ENCODE data around the gene ALOX12.

DNA sequence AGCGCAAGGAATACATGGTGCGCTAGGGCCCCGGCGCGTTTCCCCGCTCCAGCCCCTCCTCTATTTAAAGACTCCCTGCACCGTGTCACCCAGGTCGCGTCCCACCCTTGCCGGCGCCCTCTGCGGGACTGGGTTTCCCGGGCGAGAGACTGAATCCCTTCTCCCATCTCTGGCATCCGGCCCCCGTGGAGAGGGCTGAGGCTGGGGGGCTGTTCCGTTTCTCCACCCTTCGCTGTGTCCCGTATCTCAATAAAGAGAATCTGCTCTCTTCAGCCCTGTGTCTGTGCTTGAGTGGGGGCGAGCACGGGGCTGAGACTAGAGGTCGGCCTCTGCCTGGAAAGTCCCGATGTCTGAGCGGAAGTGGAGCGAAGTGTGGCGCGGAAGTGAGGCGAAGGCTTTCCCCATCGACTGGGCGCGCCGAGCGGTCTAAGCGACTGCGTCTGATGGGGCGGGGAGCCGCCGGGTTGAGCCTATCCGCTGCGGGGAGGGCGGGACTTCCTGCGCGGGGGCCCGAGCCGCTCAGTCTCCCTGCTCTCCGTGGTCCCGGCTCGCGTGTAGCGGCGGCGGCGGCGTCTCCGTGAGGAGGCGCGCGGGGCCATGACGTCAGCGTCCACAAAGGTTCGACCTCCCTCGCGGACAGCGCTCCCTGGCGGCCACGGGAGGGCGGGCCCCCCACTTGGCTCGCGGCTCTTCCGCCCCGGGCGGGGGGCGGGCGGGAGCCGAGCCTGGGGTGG, 18.6 kb downstream of the ALOX12 start:
- TF ChIP-seq TAF1 (IDR thresholded peaks at IDR 0.05; ENCODE audit: low read depth, low read length): peak; percentile 90
- TF ChIP-seq POLR2AphosphoS5 (IDR thresholded peaks at IDR 0.05; ENCODE audit: low read depth, low read length): peak; percentile 95
- peak; percentile 93 for TF ChIP-seq POLR2A (IDR thresholded peaks at IDR 0.05; ENCODE audit: low read depth, low read length)
- TF ChIP-seq SPI1 (IDR thresholded peaks at IDR 0.05; ENCODE audit: low read depth, low read length): peak; percentile 87
- TF ChIP-seq PAX5 (IDR thresholded peaks at IDR 0.05; ENCODE audit: insufficient read depth, low read length, severe bottlenecking): no peak
